Keratinocyte (primary cell): ENCODE measurements around the gene ACSM3. TPM values are rescaled to one million over a fixed set of nuclear protein-coding genes. Genes with fewer than 3 reads are reported as not detected.

Experiments
- DNase-seq: peaks from one replicate; pipeline ENCODE4 v3.0.0-alpha.2; 2011; ENCODE audit warnings: low read depth, missing footprints, low spot score
- FAIRE-seq: peaks from 2 replicates; lab custom pipeline; 2011; peaks lifted over from hg19 to GRCh38; lab: Jason Lieb, UNC
- H2AFZ ChIP-seq: 2 replicates; pipeline ENCODE4 v1.6.0; 2012; ENCODE audit warnings: low read length, control low read depth, inconsistent platforms; ENCODE audit not compliant: control insufficient read depth
- H3K27ac ChIP-seq: 2 replicates; pipeline ENCODE4 v1.5.1; 2011; ENCODE audit warnings: low read length; ENCODE audit not compliant: control insufficient read depth, insufficient read depth
- H3K27me3 ChIP-seq: 3 replicates; pipeline ENCODE4 v1.6.0; 2011; ENCODE audit warnings: low read length; ENCODE audit not compliant: control insufficient read depth, insufficient read depth; ENCODE audit errors: extremely low read depth
- H3K36me3 ChIP-seq, 2 experiments: 2 replicates in 1 of 2; 3 replicates in 1 of 2; pipeline ENCODE4 v1.5.1; 2011; ENCODE audit warnings: low read length in 2 of 2, mild to moderate bottlenecking in 1 of 2; ENCODE audit not compliant: control insufficient read depth in 2 of 2, insufficient read depth in 2 of 2; ENCODE audit errors: extremely low read depth in 1 of 2
- H3K4me1 ChIP-seq: 3 replicates; pipeline ENCODE4 v1.5.1; 2011; ENCODE audit warnings: low read length; ENCODE audit not compliant: control insufficient read depth, insufficient read depth; ENCODE audit errors: extremely low read depth
- H3K4me2 ChIP-seq: 3 replicates; pipeline ENCODE4 v1.6.0; 2011; ENCODE audit warnings: low read depth, low read length; ENCODE audit not compliant: control insufficient read depth, insufficient read depth; ENCODE audit errors: extremely low read depth
- H3K4me3 ChIP-seq, 3 experiments: fragments of 200-600 bp in 1 of 3; sonication (generic) in 1 of 3; 2 replicates in 2 of 3; 3 replicates in 1 of 3; pipeline ENCODE4 v1.5.1; 2011 to 2016; ENCODE audit warnings: low read length in 3 of 3, mild to moderate bottlenecking in 3 of 3, control low read depth in 2 of 3, inconsistent platforms in 1 of 3, low read depth in 1 of 3, mixed read lengths in 1 of 3, mixed run types in 1 of 3, moderate library complexity in 1 of 3; ENCODE audit not compliant: control insufficient read depth in 2 of 3, insufficient read depth in 2 of 3; ENCODE audit errors: extremely low read depth in 1 of 3
- H3K79me2 ChIP-seq: 2 replicates; pipeline ENCODE4 v1.6.0; 2012; ENCODE audit warnings: low read length; ENCODE audit not compliant: control insufficient read depth, insufficient read depth
- H3K9ac ChIP-seq: 3 replicates; pipeline ENCODE4 v1.6.0; 2011; ENCODE audit warnings: low read length; ENCODE audit not compliant: control insufficient read depth, insufficient read depth; ENCODE audit errors: extremely low read depth
- H3K9me1 ChIP-seq: 3 replicates; pipeline ENCODE4 v1.6.0; 2011; ENCODE audit warnings: low read length; ENCODE audit not compliant: control insufficient read depth, insufficient read depth; ENCODE audit errors: extremely low read depth
- H3K9me3 ChIP-seq: 2 replicates; pipeline ENCODE4 v1.5.1; 2012; ENCODE audit warnings: low read depth, low read length; ENCODE audit not compliant: control insufficient read depth
- H4K20me1 ChIP-seq: 3 replicates; pipeline ENCODE4 v1.6.0; 2011; ENCODE audit warnings: low read length; ENCODE audit not compliant: control insufficient read depth, insufficient read depth; ENCODE audit errors: extremely low read depth
- EZH2 ChIP-seq: IDR thresholded peaks from one replicate; pipeline ENCODE4 v1.6.1; 2012; ENCODE audit warnings: inconsistent platforms, mild to moderate bottlenecking, low read length, moderate library complexity
- dilution Hi-C: fragments of 300-500 bp; cut with MboI; formaldehyde crosslinking; loops from one replicate; pipeline ENCODE4 v1.7.0; 2020; ENCODE audit warnings: low sequenced_read_pairs; ENCODE audit not compliant: extremely low pct_ligation_motif_present
- polyA plus RNA-seq, 5 experiments: library from polyadenylated mRNA; depleted of rRNA in 3 of 5; stranded (reverse) in 3 of 5; stranded (forward) in 1 of 5; unstranded in 1 of 5; fragments of >200 nt; gene quantifications; 1 replicate in 1 of 5; 2 replicates in 3 of 5; 3 replicates in 1 of 5; pipeline versions ENCODE4 v1.2.1 to v1.2.3, GENCODE V29; 2011 to 2012; ENCODE audit warnings: missing spikeins in 2 of 5, low read depth in 1 of 5, low replicate concordance in 1 of 5
- TF ChIP-seq, protein P1 (sequence below), 3 experiments: IDR thresholded peaks in 1 of 3; conservative IDR thresholded peaks in 1 of 3; optimal IDR thresholded peaks in 1 of 3; 2 replicates in 2 of 3; 3 replicates in 1 of 3; pipeline versions ENCODE3 to v1.5.1; 2011; ENCODE audit warnings: low read length in 3 of 3, mild to moderate bottlenecking in 3 of 3, moderate library complexity in 2 of 3, control low read depth in 1 of 3, inconsistent platforms in 1 of 3; ENCODE audit not compliant: insufficient read depth in 2 of 3; ENCODE audit errors: extremely low read depth in 1 of 3

The ACSM3 gene
- polyA plus RNA-seq, 1 donor (not counting 4 experiments of a cell fraction or from before 2014, with no cell fraction given): 0.38 TPM

GRCh38 chr16:20727181-20727580 is 36.6 kb upstream of the ACSM3 start:
- Histone ChIP-seq H3K9me1 (no peaks in the 10 kb centered on the region), H2AFZ (no peak overlapping the region), H3K79me2 (no peaks in the 10 kb centered on the region), H4K20me1 (no peaks in the 10 kb centered on the region), H3K9me3 (no peaks in the 10 kb centered on the region), H3K36me3 (no peaks in the 10 kb centered on the region), H3K27ac (no peak overlapping the region), H3K4me2 (no peak overlapping the region), H3K9ac (no peak overlapping the region), H3K4me3 (no peak overlapping the region), H3K27me3 (no peaks in the 10 kb centered on the region), H3K4me1 (no peaks in the 10 kb centered on the region)
- FAIRE-seq: no peak
- TF ChIP-seq, protein P1, sequence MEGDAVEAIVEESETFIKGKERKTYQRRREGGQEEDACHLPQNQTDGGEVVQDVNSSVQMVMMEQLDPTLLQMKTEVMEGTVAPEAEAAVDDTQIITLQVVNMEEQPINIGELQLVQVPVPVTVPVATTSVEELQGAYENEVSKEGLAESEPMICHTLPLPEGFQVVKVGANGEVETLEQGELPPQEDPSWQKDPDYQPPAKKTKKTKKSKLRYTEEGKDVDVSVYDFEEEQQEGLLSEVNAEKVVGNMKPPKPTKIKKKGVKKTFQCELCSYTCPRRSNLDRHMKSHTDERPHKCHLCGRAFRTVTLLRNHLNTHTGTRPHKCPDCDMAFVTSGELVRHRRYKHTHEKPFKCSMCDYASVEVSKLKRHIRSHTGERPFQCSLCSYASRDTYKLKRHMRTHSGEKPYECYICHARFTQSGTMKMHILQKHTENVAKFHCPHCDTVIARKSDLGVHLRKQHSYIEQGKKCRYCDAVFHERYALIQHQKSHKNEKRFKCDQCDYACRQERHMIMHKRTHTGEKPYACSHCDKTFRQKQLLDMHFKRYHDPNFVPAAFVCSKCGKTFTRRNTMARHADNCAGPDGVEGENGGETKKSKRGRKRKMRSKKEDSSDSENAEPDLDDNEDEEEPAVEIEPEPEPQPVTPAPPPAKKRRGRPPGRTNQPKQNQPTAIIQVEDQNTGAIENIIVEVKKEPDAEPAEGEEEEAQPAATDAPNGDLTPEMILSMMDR (optimal IDR thresholded peaks at IDR 0.05 in 1 of 3, IDR thresholded peaks at IDR 0.05 in 1 of 3, conservative IDR thresholded peaks at IDR 0.05 in 1 of 3; ENCODE audit: extremely low read depth in 1 of 3, insufficient read depth in 2 of 3, low read length in 3 of 3): no peak
- TF ChIP-seq EZH2: no peak
- dilution Hi-C loops: no loop called here
- DNase-seq: no peak

DNA sequence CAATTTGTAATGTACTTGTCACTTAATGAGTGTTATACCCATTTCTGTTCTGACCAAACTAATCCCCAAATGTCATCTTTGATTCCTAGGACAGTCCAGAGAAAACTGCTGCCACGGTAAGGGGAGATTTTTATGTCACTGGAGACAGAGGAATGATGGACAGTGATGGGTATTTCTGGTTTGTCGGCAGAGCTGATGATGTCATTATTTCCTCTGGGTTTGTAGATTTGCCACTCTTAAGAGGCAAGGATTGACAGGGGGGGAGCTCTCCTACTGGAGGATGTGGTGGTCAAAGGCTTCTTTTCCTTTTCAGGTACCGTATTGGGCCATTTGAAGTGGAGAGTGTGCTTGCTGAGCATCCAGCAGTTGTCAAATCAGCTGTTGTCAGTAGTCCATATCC is 34.7 kb upstream of the ACSM3 start:
- H3K36me3 ChIP-seq: no peaks in the 10 kb centered on the region
- H3K4me2 ChIP-seq: no peak overlapping the region
- no peak overlapping the region for H3K9ac ChIP-seq
- no peaks in the 10 kb centered on the region for H3K9me1 ChIP-seq
- H3K4me1 ChIP-seq: no peaks in the 10 kb centered on the region
- FAIRE-seq (no peak), DNase-seq (no peak)
- TF ChIP-seq, protein P1 (optimal IDR thresholded peaks at IDR 0.05 in 1 of 3, IDR thresholded peaks at IDR 0.05 in 1 of 3, conservative IDR thresholded peaks at IDR 0.05 in 1 of 3; ENCODE audit: extremely low read depth in 1 of 3, insufficient read depth in 2 of 3, low read length in 3 of 3): no peak
- TF ChIP-seq EZH2: no peak
- H3K27me3 ChIP-seq: no peaks in the 10 kb centered on the region
- no peaks in the 10 kb centered on the region for H4K20me1 ChIP-seq
- H3K27ac ChIP-seq: no peak overlapping the region
- H3K9me3 ChIP-seq: no peaks in the 10 kb centered on the region
- no peak overlapping the region for H2AFZ ChIP-seq
- dilution Hi-C loops: no loop called here
- no peaks in the 10 kb centered on the region for H3K79me2 ChIP-seq
- H3K4me3 ChIP-seq: no peak overlapping the region
